Esophagus squamous epithelium (tissue), 5 donors: ENCODE data around the gene CCDC51. TPM values are rescaled to one million over a fixed set of nuclear protein-coding genes. Genes with fewer than 3 reads are reported as not detected.

Source experiments
- DNase-seq: peaks from one replicate; lab custom pipeline; 2025; lab: John Stamatoyannopoulos, UW
- H3K27ac ChIP-seq, 4 donors: fragments of 200-600 bp; sonication (generic); one replicate each; pipeline ENCODE4 v1.5.1; 2016 to 2019; ENCODE audit warnings: mild to moderate bottlenecking in 1 of 4
- H3K27me3 ChIP-seq, 4 donors: fragments of 200-600 bp; sonication (generic); 1 replicate in 3 of 4; 2 replicates in 1 of 4; pipeline versions ENCODE4 v1.5.1 to v1.6.0; 2017 to 2021; ENCODE audit warnings: antibody characterized with exemption in 1 of 4
- H3K36me3 ChIP-seq, 3 donors: fragments of 200-600 bp; sonication (generic); one replicate each; pipeline ENCODE4 v1.5.1; 2016 to 2019
- H3K4me1 ChIP-seq, 3 donors: fragments of 200-600 bp; sonication (generic); one replicate each; pipeline ENCODE4 v1.5.1; 2017 to 2019
- H3K4me3 ChIP-seq, 4 donors: fragments of 200-600 bp; sonication (generic); 1 replicate in 3 of 4; 2 replicates in 1 of 4; pipeline ENCODE4 v1.5.1; 2016 to 2019; ENCODE audit warnings: mild to moderate bottlenecking in 2 of 4, moderate library complexity in 1 of 4
- H3K9me3 ChIP-seq, 3 donors: fragments of 200-600 bp; sonication (generic); one replicate each; pipeline ENCODE4 v1.5.1; 2016 to 2019
- CTCF ChIP-seq, 6 experiments: fragments of 450-650 bp in 4 of 6; fragments of 200-600 bp in 2 of 6; sonication (generic) in 2 of 6; IDR thresholded peaks; one replicate each; pipeline ENCODE4 v1.5.1; 2016 to 2019; ENCODE audit warnings: antibody characterized with exemption in 6 of 6, mild to moderate bottlenecking in 4 of 6, moderate library complexity in 4 of 6
- POLR2A ChIP-seq, 4 donors: fragments of 450-650 bp; IDR thresholded peaks; one replicate each; pipeline ENCODE4 v1.6.1; 2017; ENCODE audit warnings: antibody characterized with exemption in 4 of 4, mild to moderate bottlenecking in 4 of 4, moderate library complexity in 3 of 4
- WGBS, 2 donors: methylation state at CpG; one replicate each; pipeline ENCODE4 v1.1.5; 2018; 5-methylcytosine and 5-hydroxymethylcytosine counted together
- intact Hi-C: fragments of 100-400 bp; cut with DNase I; formaldehyde crosslinking; loops from one replicate; pipeline ENCODE4 v1.15.0; 2022
- total RNA-seq, 4 donors: library from RNA; depleted of rRNA; stranded (reverse); fragments of >200 nt; gene quantifications; one replicate each; pipeline ENCODE4 v1.1.0, GENCODE V29; 2016
- donor health status: DM: yes; HTN: yes; CAD: no.

The CCDC51 gene
- total RNA-seq, 4 donors from 2014 or later: 15.1 to 31.3 (median 18.2) TPM

- DNase-seq: no peak
Observed at GRCh38 chr3:48395714-48396113, 44.2 kb downstream of the CCDC51 start.

GRCh38 chr3:48394391-48394790 is 45.5 kb downstream of the CCDC51 start:
- whole genome bisulfite sequencing, 2 donors: 86 to 93% methylated on average over 2 of the region's 2 CpGs
- H3K4me1 ChIP-seq: peaks cover 0 to 6% (median under 1%) of the 10 kb centered on the region in 3 donors
- H3K4me3 ChIP-seq: no peak overlapping the region
- DNase-seq: no peak
- H3K27me3 ChIP-seq: peaks cover 0 to 9% (median 0%) of the 10 kb centered on the region in 4 donors
- intact Hi-C loops: no loop called here
- TF ChIP-seq POLR2A (IDR thresholded peaks at IDR 0.05): no peak
- TF ChIP-seq CTCF (IDR thresholded peaks at IDR 0.05): no peak
- H3K27ac ChIP-seq: no peak overlapping the region
- H3K9me3 ChIP-seq: no peaks in the 10 kb centered on the region
- H3K36me3 ChIP-seq: no peaks in the 10 kb centered on the region

More at GRCh38 chr3:48395714-48396113, 44.2 kb downstream of the CCDC51 start:
- no peak overlapping the region for H3K27ac ChIP-seq
- no peak overlapping the region for H3K4me3 ChIP-seq
- H3K9me3 ChIP-seq: no peaks in the 10 kb centered on the region
- peaks cover 0 to 9% (median 0%) of the 10 kb centered on the region in 4 donors for H3K27me3 ChIP-seq
- H3K36me3 ChIP-seq: no peaks in the 10 kb centered on the region
- WGBS, 2 donors: 70 to 76% methylated on average over 3 of the region's 3 CpGs
- TF ChIP-seq POLR2A (IDR thresholded peaks at IDR 0.05): no peak
- TF ChIP-seq CTCF (IDR thresholded peaks at IDR 0.05): no peak
- intact Hi-C loops: no loop called here
- peaks cover 2 to 20% (median 3%) of the 10 kb centered on the region in 3 donors for H3K4me1 ChIP-seq

- Histone ChIP-seq H3K27me3 (peaks cover 0 to 9% (median 0%) of the 10 kb centered on the region in 4 donors), H3K9me3 (no peaks in the 10 kb centered on the region), H3K36me3 (no peaks in the 10 kb centered on the region), H3K27ac (no peak overlapping the region), H3K4me3 (no peak overlapping the region), H3K4me1 (no peaks in the 10 kb centered on the region)
- DNase-seq: no peak
- 61 to 71% methylated on average over 2 of the region's 2 CpGs for WGBS, 2 donors
- TF ChIP-seq POLR2A (IDR thresholded peaks at IDR 0.05) (no peak), CTCF (IDR thresholded peaks at IDR 0.05) (no peak)
- intact Hi-C loops: no loop called here
Observed at GRCh38 chr3:48388966-48389365, 51.0 kb downstream of the CCDC51 start.

- TF ChIP-seq POLR2A (IDR thresholded peaks at IDR 0.05) (no peak), CTCF (IDR thresholded peaks at IDR 0.05) (no peak)
- Histone ChIP-seq H3K9me3 (no peaks in the 10 kb centered on the region), H3K4me3 (no peak overlapping the region), H3K27ac (no peak overlapping the region), H3K27me3 (no peaks in the 10 kb centered on the region), H3K4me1 (no peaks in the 10 kb centered on the region), H3K36me3 (no peaks in the 10 kb centered on the region)
- intact Hi-C loops: no loop called here
- DNase-seq: no peak
Observed at GRCh38 chr3:48387634-48388033, 52.3 kb downstream of the CCDC51 start.

Other genes with a start within 250 kb of the CCDC51 start
- gene CAMP, start 216.6 kb downstream of the CCDC51 start, total RNA-seq: under 1 TPM in 1 of 4 donors, not detected in 3; 0.76 TPM
- 10 to 100 TPM in 2 of 4 donors, 1 to 10 TPM in 2; 6.4 to 15.6 (median 10.8) TPM for gene ZNF589, start 199.0 kb downstream of the CCDC51 start, total RNA-seq
- gene NME6, start 138.8 kb downstream of the CCDC51 start, total RNA-seq: 10 to 100 TPM; 25.9 to 30.7 (median 27.2) TPM
- gene SPINK8, start 106.5 kb downstream of the CCDC51 start, total RNA-seq: not detected
- gene FBXW12, start 67.9 kb downstream of the CCDC51 start, total RNA-seq: not detected
- 100 to 1,000 TPM in 3 of 4 donors, 10 to 100 TPM in 1; 57.7 to 215 (median 128) TPM for gene PLXNB1, start 10.0 kb downstream of the CCDC51 start, total RNA-seq
- gene TMA7, start 138 bp upstream of the CCDC51 start, total RNA-seq: 100 to 1,000 TPM; 293 to 431 (median 357) TPM
- 1 to 10 TPM; 4.8 to 8.9 (median 7.1) TPM for gene ATRIP, start 6.6 kb upstream of the CCDC51 start, total RNA-seq
- 100 to 1,000 TPM in 2 of 4 donors, 10 to 100 TPM in 2; 71.8 to 138 (median 115) TPM for gene SHISA5, start 64.1 kb upstream of the CCDC51 start, total RNA-seq
- 10 to 100 TPM in 1 of 4 donors, 1 to 10 TPM in 3; 6.7 to 10.2 (median 8.0) TPM for gene PFKFB4, start 116.7 kb upstream of the CCDC51 start, total RNA-seq
- gene UCN2, start 123.7 kb upstream of the CCDC51 start, total RNA-seq: 1 to 10 TPM; 2.6 to 5.3 (median 3.4) TPM
- gene COL7A1, start 155.2 kb upstream of the CCDC51 start, total RNA-seq: 100 to 1,000 TPM in 1 of 4 donors, 10 to 100 TPM in 3; 52.8 to 125 (median 69.0) TPM
- 100 to 1,000 TPM; 213 to 471 (median 356) TPM for gene UQCRC1, start 169.5 kb upstream of the CCDC51 start, total RNA-seq
- not detected for gene TMEM89, start 181.7 kb upstream of the CCDC51 start, total RNA-seq
- 1 to 10 TPM; 7.7 to 9.4 (median 9.0) TPM for gene SLC26A6, start 195.3 kb upstream of the CCDC51 start, total RNA-seq
- gene CELSR3, start 222.8 kb upstream of the CCDC51 start, total RNA-seq: under 1 TPM; 0.31 to 0.76 (median 0.45) TPM
- gene NCKIPSD, start 245.8 kb upstream of the CCDC51 start, total RNA-seq: 10 to 100 TPM; 12.4 to 16.8 (median 15.0) TPM